ENCODE measurements around the gene NXF2B.
"Not testable (repeated sequence)": the region's sequence is repeated elsewhere in the genome, so short reads cannot be mapped to it uniquely, and the experiment has no call there.

DNA sequence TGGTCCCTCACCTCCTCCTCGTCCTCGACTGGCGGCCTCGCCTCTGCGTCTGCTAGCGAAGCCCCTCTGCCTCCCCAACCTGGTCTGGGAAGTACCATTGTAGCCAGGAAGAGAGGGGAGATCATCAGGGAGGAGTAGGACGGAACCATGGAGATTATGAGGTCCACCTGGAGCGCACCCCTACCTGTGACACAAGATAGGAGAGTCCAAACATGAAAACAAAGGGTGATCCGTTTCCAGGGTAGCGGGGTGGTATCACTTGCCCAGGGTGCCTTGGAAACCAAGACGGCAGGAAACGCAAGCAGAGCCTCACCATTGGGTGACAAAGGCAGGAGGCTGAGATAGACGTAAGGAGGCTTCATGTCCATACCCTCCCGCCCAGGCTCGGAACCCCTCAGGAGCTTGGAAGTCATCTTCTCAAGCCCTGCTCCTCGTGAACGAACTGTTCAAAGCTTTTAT, 32.0 kb upstream of the NXF2B start, which contains the start of gene TCP11X2:
- TF ChIP-seq, protein P1, sequence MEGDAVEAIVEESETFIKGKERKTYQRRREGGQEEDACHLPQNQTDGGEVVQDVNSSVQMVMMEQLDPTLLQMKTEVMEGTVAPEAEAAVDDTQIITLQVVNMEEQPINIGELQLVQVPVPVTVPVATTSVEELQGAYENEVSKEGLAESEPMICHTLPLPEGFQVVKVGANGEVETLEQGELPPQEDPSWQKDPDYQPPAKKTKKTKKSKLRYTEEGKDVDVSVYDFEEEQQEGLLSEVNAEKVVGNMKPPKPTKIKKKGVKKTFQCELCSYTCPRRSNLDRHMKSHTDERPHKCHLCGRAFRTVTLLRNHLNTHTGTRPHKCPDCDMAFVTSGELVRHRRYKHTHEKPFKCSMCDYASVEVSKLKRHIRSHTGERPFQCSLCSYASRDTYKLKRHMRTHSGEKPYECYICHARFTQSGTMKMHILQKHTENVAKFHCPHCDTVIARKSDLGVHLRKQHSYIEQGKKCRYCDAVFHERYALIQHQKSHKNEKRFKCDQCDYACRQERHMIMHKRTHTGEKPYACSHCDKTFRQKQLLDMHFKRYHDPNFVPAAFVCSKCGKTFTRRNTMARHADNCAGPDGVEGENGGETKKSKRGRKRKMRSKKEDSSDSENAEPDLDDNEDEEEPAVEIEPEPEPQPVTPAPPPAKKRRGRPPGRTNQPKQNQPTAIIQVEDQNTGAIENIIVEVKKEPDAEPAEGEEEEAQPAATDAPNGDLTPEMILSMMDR (IDR thresholded peaks at IDR 0.05): not testable (repeated sequence)
- TF ChIP-seq POLR2AphosphoS5, TCF7L2 (IDR thresholded peaks at IDR 0.05; ENCODE audit: low read depth, low read length): not testable (repeated sequence)

Data from Panc1 (cell line).